ENCODE results near the gene AKAP6.

Gene AKAP6

DNA sequence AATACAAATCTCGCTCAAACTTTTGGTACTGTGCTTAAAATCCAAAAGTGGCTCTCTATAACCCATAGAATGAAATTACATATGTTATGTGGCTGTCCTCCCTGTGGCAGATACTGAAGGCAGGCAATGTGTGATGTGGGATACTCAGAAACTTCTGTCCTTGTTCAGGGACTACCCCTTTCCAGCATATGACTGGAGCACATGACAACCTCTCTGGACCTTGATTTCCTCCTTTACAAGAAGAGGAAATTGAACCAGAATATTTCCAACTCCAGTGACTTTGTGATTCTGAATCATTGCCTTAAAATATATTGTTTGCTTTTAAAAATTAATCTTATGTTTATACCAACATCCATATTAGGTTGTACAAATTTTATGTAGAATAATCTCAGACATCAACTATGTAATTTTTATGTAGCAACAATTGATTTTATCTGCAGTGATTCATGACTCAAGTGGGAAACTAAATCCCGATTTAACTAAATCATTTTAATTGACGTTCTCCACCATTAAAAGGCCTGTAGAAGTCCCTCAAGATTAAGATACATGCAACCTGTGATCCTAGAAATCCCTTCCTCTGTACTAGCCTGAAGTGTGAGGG lies 162.4 kb downstream of the AKAP6 start:
- DNase-seq (ENCODE audit: low read depth), result no peak

DNA sequence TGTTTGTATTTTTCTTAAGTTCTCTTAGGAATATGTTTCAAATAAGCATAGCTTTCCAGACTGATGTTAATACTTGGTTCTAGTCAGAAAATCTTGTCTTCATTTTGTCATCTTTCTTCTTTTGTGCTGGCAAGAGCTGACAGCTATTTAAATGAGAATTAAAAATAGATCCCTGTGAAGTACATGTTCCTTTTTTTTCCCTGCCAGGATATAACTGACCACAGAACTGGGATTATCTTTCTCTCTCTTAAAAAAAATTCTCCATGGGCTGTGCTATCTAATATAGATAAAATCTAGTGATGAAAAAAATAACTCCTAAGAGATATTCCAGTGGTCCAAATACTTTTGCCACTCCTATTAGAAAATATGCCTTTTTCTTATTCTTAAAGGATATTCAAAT lies 163.4 kb downstream of the AKAP6 start:
- no peak for DNase-seq (ENCODE audit: low read depth)

DNA sequence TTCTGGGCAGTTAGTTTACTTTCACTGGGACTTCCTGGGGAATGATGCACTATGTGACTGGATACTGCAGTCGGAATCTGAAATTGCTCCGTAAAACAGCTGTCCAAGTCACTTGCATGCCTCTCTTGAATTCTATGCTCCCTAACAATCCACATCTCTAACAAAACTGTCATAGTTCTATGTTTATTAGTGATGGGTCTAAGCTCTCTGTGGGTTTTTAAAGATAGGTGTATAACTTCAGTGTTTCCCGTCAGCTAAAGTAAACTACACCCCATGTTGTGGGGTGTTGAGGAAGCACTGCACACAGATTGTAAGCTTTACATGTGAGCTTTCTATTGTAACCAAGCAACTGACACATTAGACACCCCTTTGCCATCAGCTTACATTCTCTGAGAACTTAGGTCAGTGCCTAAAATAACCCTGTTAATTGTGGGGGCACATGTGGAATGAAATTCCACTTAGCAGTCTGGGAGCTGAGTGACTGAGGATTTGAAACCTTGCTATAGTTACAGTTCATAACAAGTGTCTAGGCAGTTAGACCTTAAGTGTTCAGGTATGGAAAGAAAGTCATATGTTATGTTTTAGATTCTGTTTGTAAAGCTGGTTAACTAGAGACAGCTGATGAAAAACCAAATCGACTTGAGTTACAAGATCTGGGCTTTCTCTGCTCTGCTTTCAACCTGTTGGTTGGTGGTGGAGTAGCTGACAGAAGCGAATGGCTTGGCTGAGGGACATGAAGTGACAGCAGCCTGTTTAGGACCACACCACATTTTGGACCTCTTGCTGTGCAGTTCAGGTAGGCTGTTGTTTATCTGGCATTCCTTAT lies 165.7 kb downstream of the AKAP6 start:
- no peak for DNase-seq (ENCODE audit: low read depth)

DNA sequence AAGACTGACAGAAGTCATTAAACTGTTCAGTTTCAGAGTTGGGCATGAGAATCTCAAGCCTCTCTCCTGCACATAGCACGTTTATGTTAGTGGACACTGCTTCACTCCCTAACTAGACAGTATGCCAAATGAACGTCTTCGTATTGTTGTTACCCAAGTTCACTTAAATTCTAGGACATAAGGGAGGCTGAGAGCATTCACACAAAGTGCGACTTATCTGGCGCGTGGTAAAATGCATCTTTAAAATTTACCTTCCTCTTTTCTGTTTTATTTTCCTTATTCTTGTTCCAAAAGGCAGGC lies 166.3 kb downstream of the AKAP6 start:
- DNase-seq (ENCODE audit: low read depth), result no peak

DNA sequence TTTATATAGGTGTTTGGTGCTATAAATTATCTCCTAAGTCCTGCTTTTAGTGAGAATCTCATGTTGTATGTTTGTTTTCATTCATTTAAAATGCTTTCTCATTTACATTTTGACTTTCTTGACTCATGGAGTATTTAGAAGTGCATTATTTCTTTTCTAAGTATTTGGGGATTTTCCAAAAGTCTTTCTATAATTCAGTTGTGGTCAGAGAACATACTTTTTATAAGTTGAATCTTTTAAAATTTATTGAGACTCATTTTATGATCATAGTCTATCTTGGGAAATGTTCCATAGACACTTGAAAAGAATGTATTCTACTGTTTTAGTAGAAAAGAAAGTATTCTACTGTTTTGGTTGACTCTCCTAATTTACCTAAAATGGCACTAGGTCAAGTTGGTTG lies 168.2 kb downstream of the AKAP6 start:
- DNase-seq (ENCODE audit: low read depth), result no peak

DNA sequence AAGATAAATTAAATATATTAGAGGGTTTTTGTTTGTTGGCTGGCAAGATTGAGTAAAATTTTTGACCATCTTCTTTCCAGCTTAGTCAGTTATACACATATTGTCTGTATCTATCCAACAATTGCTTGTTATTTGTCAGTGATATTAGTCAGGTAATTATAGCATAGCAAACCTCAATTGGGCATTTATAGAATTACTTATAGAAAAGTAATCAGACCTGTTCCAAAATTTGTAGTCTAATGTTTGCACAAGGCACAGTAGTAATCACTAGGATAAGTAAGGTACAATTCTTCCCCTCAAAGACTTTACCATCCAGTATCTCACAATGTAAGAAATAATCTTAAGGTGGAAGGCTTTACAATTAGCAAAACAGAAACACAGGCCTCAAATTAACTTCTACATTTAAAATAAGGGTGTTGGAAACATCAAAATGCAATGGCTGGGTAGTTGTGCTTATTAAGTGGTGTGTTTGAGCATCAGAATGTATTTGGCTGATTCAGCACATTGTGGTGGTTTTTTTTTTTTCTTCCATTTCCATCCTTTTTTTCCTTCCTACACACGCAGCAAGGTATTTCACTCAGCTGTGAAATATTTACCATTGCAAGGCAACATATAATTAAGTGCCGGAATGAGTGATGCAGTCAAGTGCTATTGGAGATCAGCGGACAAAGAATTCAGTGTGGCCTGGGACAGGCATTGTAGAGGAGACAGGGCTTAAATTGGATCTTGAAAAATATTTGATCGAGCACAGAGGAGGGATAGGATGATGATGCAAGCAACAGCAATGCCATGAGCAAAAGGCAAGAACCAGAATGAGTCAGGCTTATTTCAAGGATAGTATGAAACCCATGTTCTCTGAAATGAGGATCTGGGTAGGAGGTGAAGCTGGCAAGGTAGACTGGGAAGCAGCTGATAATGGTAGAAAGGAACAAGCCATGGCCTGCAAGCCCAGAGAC lies 178.2 kb downstream of the AKAP6 start:
- DNase-seq (ENCODE audit: low read depth), result peak; percentile 53

GRCh38 chr14:32508281-32508680 lies 179.2 kb downstream of the AKAP6 start:
- DNase-seq (ENCODE audit: low read depth), result no peak

DNA sequence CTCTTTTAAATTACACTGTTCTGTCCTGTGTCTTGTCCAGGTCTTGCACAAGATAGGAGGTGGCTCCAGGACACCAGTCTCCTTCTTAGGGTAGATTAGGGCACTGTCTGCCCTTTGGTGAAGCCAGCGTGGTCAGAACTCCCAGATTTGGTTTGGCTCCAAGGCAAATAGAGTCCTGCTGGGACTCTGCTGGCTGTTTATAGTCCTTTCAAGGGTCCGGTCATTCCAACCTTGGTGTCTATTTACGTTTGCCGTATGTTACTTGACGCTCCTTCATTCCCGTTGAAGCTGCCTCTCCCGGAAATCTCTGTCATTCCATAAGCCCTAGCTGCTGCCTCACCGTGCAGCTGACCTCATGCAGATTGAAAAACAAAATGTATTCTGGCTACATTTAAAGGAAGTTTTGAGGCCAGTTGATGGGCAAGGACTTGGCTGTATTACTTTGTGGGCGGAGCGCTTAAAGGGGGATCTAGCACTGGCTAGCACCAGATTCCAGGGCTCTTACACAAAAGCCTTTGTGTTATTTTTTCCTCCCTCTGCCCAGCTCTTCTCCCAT lies 180.6 kb downstream of the AKAP6 start:
- DNase-seq (ENCODE audit: low read depth), result peak; percentile 63

DNA sequence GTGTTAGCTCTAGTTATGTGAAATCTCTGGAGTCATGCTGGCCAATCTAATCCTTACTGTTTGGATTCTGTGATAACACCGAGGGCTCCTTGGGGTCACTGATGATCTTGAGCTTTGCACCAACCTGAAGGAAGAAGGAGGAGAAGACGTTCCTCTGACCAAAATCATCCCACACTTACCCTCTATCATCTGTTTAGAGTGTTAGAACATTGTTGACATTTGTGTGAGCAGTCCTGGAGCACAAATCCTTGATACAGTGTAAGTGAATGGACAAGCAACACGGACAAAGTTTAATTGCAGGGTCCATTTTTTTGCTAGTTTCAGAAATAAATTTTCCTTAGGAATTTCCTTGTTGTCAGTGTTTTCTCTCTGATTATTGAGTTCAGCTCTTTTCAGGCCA lies 181.7 kb downstream of the AKAP6 start:
- no peak for DNase-seq (ENCODE audit: low read depth)

- no peak for DNase-seq (ENCODE audit: low read depth)
These were observed 183.2 kb downstream of the AKAP6 start for GRCh38 chr14:32512348-32512747.

DNA sequence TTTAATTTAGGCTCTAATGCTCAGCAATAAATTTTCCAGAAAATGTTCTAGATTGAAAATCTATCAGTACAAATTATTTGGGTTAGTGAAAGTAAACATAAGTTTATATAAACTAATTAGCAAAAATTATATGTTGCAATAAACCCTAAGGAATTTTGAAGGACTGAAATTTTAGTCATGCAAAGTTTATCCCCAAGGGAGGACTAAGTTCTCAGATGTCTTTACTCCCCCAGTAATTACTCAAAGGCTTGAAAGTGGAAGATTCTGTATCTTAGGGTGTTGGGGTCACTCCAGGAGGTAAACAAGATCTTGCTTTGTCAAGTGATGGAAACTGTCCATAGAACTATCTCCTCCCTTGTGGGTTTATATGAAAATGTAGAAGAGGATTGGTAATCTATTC lies 183.7 kb downstream of the AKAP6 start:
- DNase-seq (ENCODE audit: low read depth), result no peak

DNA sequence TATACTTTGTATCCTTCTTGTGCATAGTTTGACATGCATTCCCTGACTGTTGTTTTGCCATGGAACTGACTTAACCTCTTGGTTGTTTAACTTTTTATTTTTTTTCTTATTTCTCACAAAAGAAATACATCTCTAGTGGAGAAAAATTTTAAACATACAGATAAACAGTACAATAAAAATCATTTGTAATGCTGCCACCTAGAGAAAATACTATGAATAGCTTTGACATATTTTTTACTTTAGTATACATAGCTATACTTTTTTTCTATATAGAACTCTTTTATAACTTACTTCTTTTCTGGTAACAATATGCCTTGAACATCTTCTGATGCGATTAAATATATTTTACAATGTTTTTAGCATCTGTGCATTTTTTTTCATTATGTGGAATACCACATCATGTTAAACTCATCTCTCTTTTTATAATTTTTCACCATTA lies 184.5 kb downstream of the AKAP6 start:
- peak; percentile 22 for DNase-seq (ENCODE audit: low read depth)

DNA sequence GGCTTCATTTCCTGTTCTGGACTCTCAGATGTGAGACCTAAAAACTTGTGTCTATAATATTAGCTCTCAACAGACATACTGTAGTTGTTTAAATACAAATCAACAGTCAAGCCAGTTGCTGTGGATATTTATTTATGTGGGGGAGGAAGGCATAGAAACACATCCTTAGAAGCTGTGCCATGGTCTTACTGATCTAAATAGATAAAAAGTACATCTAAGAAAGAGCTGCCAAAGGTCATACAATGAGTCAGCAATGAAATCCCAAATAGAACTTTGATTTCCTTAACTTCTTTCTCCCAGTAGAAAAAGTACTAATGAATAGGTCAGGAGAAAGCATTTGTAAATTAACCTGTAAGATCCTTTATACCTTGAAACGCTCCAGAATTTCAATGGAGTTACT lies 185.1 kb downstream of the AKAP6 start:
- DNase-seq (ENCODE audit: low read depth), result no peak

DNA sequence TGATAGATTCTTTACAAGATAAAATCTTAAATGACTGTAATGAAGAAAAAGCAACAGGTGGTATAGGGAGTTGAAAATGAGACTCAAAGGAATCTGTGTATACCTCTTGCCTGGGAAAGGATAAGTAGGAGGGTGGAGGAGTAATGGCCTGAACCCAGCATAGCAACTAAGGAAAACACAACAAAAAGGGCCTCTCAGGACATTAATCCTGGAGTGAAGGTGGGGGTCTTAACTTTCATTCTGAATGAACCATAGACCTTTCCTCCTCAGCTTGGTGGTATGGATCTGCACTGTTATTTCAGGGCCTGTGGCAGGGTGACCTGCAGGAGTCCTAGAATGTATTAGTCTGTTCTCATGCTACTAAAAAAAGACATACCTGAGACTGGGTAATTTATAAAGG lies 185.6 kb downstream of the AKAP6 start:
- no peak for DNase-seq (ENCODE audit: low read depth)

GRCh38 chr14:32524609-32525375 lies 195.7 kb downstream of the AKAP6 start:
- DNase-seq (ENCODE audit: low read depth), result no peak

DNA sequence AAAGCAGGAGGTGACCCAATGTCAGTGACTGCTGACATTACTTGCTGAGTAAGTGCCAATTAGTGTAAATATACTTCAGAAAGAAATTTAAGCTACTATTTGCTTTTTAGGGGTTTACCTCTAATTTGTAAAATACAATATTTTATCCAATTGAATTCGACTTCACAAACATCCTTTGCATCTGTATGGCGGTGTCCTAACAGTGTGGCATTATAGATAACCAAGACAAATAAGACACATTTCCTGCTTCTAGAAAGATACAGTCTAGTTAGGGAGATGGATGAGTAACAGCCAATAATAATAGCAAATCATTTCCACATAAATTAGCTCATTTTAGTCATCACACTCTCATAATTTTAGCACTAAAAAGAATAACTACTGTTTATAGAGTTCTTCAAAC lies 196.5 kb downstream of the AKAP6 start:
- no peak for DNase-seq (ENCODE audit: low read depth)

DNA sequence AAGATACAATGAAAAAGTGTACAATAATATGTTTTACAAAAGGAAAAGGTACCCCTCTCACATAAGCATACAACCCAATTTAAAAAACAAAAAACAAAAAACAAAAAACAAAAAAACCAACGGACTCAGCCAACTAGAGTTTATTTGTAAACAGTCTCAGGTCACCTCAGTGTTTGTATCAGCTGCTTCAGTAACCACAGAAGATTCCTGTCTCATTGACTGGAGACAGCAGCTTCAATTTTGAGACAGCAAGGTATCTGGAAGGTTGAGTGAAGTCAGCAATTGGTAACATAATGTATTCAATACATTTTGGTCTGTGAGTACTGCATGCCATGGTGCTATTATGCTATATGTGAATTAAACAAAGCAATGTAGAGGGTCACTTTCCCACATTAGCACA lies 201.7 kb downstream of the AKAP6 start:
- DNase-seq (ENCODE audit: low read depth), result no peak

- no peak for DNase-seq (ENCODE audit: low read depth)
These were observed 202.9 kb downstream of the AKAP6 start for GRCh38 chr14:32531942-32532515.

GRCh38 chr14:32534145-32534544 lies 205.0 kb downstream of the AKAP6 start:
- DNase-seq (ENCODE audit: low read depth), result no peak

DNA sequence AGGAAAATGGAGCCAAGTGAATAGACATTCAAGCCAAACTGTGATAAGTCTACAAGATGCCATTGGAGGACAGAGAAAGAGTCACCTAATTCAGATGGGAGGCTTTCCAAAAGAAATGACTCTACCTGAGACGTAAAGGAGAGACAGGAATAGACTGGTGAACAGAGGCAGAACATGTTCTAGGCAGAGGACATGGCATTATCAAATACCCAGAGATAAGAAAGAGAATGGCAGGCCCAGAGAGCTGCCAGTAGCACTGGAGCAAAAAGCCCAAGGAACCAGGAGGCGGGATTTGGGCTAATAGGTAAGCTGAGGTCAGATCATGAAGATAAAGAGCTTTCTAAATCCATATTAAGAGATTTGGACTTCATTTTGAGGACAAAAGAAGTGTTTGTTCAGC lies 207.1 kb downstream of the AKAP6 start:
- no peak for DNase-seq (ENCODE audit: low read depth)

DNA sequence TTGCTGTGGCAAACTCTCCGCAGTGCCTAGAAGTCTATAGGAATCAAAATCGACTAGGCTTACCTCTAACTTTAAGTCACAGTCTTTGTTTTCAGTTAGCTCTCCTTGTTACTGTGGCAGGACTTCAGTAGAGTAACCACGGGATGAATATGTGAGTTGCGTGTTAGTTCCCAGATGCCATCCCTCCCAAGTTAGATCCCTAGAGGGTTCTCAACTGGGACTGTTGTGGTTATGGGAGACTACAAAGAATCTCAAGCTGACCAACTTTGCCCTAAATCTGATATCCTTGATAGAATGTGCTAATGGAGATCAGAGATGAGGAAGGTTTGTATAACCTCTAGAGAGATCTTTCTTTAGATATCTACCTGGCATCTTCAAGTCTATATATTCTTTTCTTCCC lies 208.1 kb downstream of the AKAP6 start:
- DNase-seq (ENCODE audit: low read depth), result no peak

All from ELR (cell line).